Stimulated activated CD8-positive, alpha-beta memory T cell treated with anti-CD3 and anti-CD28 coated beads, Interleukin-7, amount 100 ng/mL, for 48 hours (primary cell): ENCODE data around the gene DMGDH.

Experiments
- DNase-seq, 2 donors: peaks; one replicate each; pipeline ENCODE4 v3.0.0-alpha.2; 2020; ENCODE audit warnings: low read depth in 1 of 2; ENCODE audit errors: extremely low read depth in 1 of 2

Gene DMGDH

GRCh38 chr5:78979909-78980308 lies 89.6 kb downstream of the DMGDH start:
- no peak for DNase-seq

GRCh38 chr5:78979117-78979742 lies 90.2 kb downstream of the DMGDH start:
- no peak for DNase-seq

GRCh38 chr5:78975035-78975434 lies 94.4 kb downstream of the DMGDH start:
- no peak for DNase-seq

- no peak for DNase-seq
Measured at GRCh38 chr5:78974601-78975000, 94.9 kb downstream of the DMGDH start.

GRCh38 chr5:78974011-78974410 lies 95.5 kb downstream of the DMGDH start:
- no peak for DNase-seq

GRCh38 chr5:78972654-78973428 lies 96.6 kb downstream of the DMGDH start:
- DNase-seq, result no peak

- DNase-seq, result no peak
Measured at GRCh38 chr5:78971998-78972397, 97.5 kb downstream of the DMGDH start.

- DNase-seq, result no peak
Measured at GRCh38 chr5:78968781-78969180, 100.7 kb downstream of the DMGDH start.

- DNase-seq, result no peak
Measured at GRCh38 chr5:78964889-78965288, 104.6 kb downstream of the DMGDH start.

- DNase-seq, result no peak
Measured at GRCh38 chr5:78961743-78962142, 107.7 kb downstream of the DMGDH start.

GRCh38 chr5:78959767-78960166 lies 109.7 kb downstream of the DMGDH start:
- no peak for DNase-seq

GRCh38 chr5:78958672-78959445 lies 110.6 kb downstream of the DMGDH start:
- no peak for DNase-seq

GRCh38 chr5:78956901-78957300 lies 112.6 kb downstream of the DMGDH start:
- no peak for DNase-seq

- no peak for DNase-seq
Measured at GRCh38 chr5:78953092-78953800, 116.2 kb downstream of the DMGDH start.
